ENCODE results near the gene CRTC3. TPM values are rescaled to one million over a fixed set of nuclear protein-coding genes. Genes with fewer than 3 reads are reported as not detected.

CRTC3 gene
- 18.4 and 25.9 TPM in 2 replicates for total RNA-seq

GRCh38 chr15:90529371-90530249, at the start of gene CRTC3:
TSS of gene CRTC3 (plus strand) at chr15:90529923. CDS start at chr15:90530072, 149 bp downstream.

Other genes with a start within 250 kb of the CRTC3 start
- gene ZNF774, start 177.6 kb upstream of the CRTC3 start, total RNA-seq = 1.6 and 1.7 TPM in 2 replicates
- gene IQGAP1, start 141.7 kb upstream of the CRTC3 start, total RNA-seq = 230 and 336 TPM in 2 replicates
- gene BLM, start 187.4 kb downstream of the CRTC3 start, total RNA-seq = 3.3 and 4.3 TPM in 2 replicates

Data from placental epithelial cell (primary cell).